HepG2 (cell line): ENCODE data around the gene NEURL3. TPM values are rescaled to one million over a fixed set of nuclear protein-coding genes. Genes with fewer than 3 reads are reported as not detected.
A peak's percentile ranks its signal among the peaks of the same experiment; 100 is the strongest.

Experiments
- ARID4A ChIP-seq: sonication (generic); formaldehyde crosslinking; IDR thresholded peaks from 2 replicates; pipeline ENCODE4 v1.5.0; 2020; ENCODE audit warnings: mild to moderate bottlenecking, missing genetic modification reagents, borderline replicate concordance
- CTCF ChIP-seq: sonication (generic); formaldehyde crosslinking; IDR thresholded peaks from 2 replicates; pipeline ENCODE4 v1.5.0; 2020; ENCODE audit warnings: mild to moderate bottlenecking, missing genetic modification reagents, moderate library complexity
- KMT2A ChIP-seq: sonication (generic); formaldehyde crosslinking; IDR thresholded peaks from 2 replicates; pipeline ENCODE4 v1.4.0; 2020; ENCODE audit warnings: missing genetic modification reagents
- MTA3 ChIP-seq: sonication (generic); formaldehyde crosslinking; IDR thresholded peaks from 2 replicates; pipeline ENCODE4 v1.4.0; 2020; ENCODE audit warnings: missing genetic modification reagents
- NKX3-1 ChIP-seq: sonication (generic); formaldehyde crosslinking; IDR thresholded peaks from 2 replicates; pipeline ENCODE4 v1.5.0; 2020; ENCODE audit warnings: missing genetic modification reagents
- PPARG ChIP-seq: conservative IDR thresholded peaks from 2 replicates; pipeline ENCODE4 v1.6.1; 2016; ENCODE audit warnings: missing biosample characterization, missing genetic modification reagents
- ZNF12 ChIP-seq: sonication (generic); formaldehyde crosslinking; IDR thresholded peaks from 2 replicates; pipeline ENCODE4 v1.5.0; 2020; ENCODE audit warnings: missing genetic modification reagents
- ZNF34 ChIP-seq: sonication (generic); formaldehyde crosslinking; IDR thresholded peaks from 2 replicates; pipeline ENCODE4 v1.4.0; 2020; ENCODE audit warnings: mild to moderate bottlenecking, missing genetic modification reagents, borderline replicate concordance
- ZNF484 ChIP-seq: sonication (generic); formaldehyde crosslinking; IDR thresholded peaks from 2 replicates; pipeline ENCODE4 v1.5.1; 2020; ENCODE audit warnings: mild to moderate bottlenecking, low read depth, missing genetic modification reagents, borderline replicate concordance
- ZNF605 ChIP-seq: sonication (generic); formaldehyde crosslinking; IDR thresholded peaks from 2 replicates; pipeline ENCODE4 v1.8.0; 2022; ENCODE audit warnings: mild to moderate bottlenecking, missing genetic modification reagents
- ZNF891 ChIP-seq: sonication (generic); formaldehyde crosslinking; IDR thresholded peaks from 2 replicates; pipeline ENCODE4 v1.5.0; 2020; ENCODE audit warnings: mild to moderate bottlenecking, missing genetic modification reagents
- ZSCAN22 ChIP-seq: sonication (generic); formaldehyde crosslinking; IDR thresholded peaks from 2 replicates; pipeline ENCODE4 v1.4.0; 2020; ENCODE audit warnings: mild to moderate bottlenecking, missing genetic modification reagents
- polyA plus RNA-seq, 8 experiments: library from polyadenylated mRNA; depleted of rRNA in 3 of 8; stranded (reverse) in 7 of 8; unstranded in 1 of 8; fragments of >200 nt; fragmentation: Illumina TruSeq in 4 of 8; extraction: Trizol in 4 of 8; gene quantifications; 2 replicates each; pipeline versions ENCODE4 v1.2.1 to v1.2.3, GENCODE V29; 2011 to 2016; ENCODE audit warnings: low read depth in 4 of 8, missing spikeins in 1 of 8, mixed read lengths in 1 of 8; ENCODE audit not compliant: insufficient read depth in 1 of 8
- total RNA-seq, 5 experiments: library from RNA; depleted of rRNA; stranded (reverse); fragments of >200 nt; fragmentation: Illumina TruSeq; extraction: Trizol; gene quantifications; 2 replicates each; pipeline ENCODE4 v1.2.3, GENCODE V29; 2016; ENCODE audit warnings: low read depth in 1 of 5
- TF ChIP-seq, protein P1 (sequence below): sonication (generic); formaldehyde crosslinking; IDR thresholded peaks from 2 replicates; pipeline ENCODE4 v1.5.1; 2020; ENCODE audit warnings: mild to moderate bottlenecking, missing genetic modification reagents
- TF ChIP-seq, protein P2 (sequence below): sonication (generic); formaldehyde crosslinking; IDR thresholded peaks from 2 replicates; pipeline ENCODE4 v1.4.0; 2020; ENCODE audit warnings: low read depth, missing genetic modification reagents

The NEURL3 gene
- total and polyA plus RNA-seq, 2 of the 13 experiments (the other 11 are each of a cell fraction or from before 2014, with no cell fraction given) = 0.16 to 1.2 TPM

GRCh38 chr2:96507957-96508520 lies 2.9 kb upstream of the NEURL3 start (continued):
- TF ChIP-seq CTCF (CRISPR knock-in tag) (peak; percentile 97), KMT2A (CRISPR knock-in tag) (0 out of 2 replicates have a peak, but pooled peaks have one; percentile 45), NKX3-1 (CRISPR knock-in tag) (no peak), MTA3 (CRISPR knock-in tag) (no peak), ZNF484 (CRISPR knock-in tag) (no peak), PPARG (CRISPR knock-in tag) (0 out of 2 replicates have a peak, but pooled peaks have one; percentile 42), ZSCAN22 (CRISPR knock-in tag) (no peak), ARID4A (peak; percentile 65), ZNF34 (no peak), ZNF891 (CRISPR knock-in tag) (peak; percentile 53; the same call in 1 of the 2 replicates), ZNF605 (CRISPR knock-in tag) (0 out of 2 replicates have a peak, but pooled peaks have one; percentile 19), ZNF12 (CRISPR knock-in tag) (no peak)
- TF ChIP-seq, protein P1, sequence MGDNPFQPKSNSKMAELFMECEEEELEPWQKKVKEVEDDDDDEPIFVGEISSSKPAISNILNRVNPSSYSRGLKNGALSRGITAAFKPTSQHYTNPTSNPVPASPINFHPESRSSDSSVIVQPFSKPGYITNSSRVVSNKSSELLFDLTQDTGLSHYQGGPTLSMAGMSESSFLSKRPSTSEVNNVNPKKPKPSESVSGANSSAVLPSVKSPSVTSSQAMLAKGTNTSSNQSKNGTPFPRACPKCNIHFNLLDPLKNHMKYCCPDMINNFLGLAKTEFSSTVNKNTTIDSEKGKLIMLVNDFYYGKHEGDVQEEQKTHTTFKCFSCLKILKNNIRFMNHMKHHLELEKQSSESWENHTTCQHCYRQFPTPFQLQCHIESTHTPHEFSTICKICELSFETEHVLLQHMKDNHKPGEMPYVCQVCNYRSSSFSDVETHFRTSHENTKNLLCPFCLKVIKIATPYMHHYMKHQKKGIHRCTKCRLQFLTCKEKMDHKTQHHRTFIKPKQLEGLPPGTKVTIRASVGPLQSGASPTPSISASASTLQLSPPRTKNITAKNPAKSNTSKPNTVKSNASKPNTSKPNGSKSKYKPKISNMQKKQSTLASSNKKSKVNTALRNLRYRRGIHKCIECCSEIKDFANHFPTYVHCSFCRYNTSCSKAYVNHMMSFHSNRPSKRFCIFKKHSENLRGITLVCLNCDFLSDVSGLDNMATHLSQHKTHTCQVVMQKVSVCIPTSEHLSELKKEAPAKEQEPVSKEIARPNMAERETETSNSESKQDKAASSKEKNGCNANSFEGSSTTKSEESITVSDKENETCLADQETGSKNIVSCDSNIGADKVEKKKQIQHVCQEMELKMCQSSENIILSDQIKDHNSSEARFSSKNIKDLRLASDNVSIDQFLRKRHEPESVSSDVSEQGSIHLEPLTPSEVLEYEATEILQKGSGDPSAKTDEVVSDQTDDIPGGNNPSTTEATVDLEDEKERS (CRISPR knock-in tag) = peak; percentile 75
- TF ChIP-seq, protein P2, sequence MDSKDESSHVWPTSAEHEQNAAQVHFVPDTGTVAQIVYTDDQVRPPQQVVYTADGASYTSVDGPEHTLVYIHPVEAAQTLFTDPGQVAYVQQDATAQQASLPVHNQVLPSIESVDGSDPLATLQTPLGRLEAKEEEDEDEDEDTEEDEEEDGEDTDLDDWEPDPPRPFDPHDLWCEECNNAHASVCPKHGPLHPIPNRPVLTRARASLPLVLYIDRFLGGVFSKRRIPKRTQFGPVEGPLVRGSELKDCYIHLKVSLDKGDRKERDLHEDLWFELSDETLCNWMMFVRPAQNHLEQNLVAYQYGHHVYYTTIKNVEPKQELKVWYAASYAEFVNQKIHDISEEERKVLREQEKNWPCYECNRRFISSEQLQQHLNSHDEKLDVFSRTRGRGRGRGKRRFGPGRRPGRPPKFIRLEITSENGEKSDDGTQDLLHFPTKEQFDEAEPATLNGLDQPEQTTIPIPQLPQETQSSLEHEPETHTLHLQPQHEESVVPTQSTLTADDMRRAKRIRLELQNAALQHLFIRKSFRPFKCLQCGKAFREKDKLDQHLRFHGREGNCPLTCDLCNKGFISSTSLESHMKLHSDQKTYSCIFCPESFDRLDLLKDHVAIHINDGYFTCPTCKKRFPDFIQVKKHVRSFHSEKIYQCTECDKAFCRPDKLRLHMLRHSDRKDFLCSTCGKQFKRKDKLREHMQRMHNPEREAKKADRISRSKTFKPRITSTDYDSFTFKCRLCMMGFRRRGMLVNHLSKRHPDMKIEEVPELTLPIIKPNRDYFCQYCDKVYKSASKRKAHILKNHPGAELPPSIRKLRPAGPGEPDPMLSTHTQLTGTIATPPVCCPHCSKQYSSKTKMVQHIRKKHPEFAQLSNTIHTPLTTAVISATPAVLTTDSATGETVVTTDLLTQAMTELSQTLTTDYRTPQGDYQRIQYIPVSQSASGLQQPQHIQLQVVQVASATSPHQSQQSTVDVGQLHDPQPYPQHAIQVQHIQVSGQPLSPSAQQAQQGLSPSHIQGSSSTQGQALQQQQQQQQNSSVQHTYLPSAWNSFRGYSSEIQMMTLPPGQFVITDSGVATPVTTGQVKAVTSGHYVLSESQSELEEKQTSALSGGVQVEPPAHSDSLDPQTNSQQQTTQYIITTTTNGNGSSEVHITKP (CRISPR knock-in tag) = no peak
